ACC112 (cell line): ENCODE measurements around the gene CADM1.

Experiments used
- H2AFZ ChIP-seq: fragments of 200-600 bp; sonication (generic); one replicate; pipeline ENCODE4 v1.6.0; 2017; ENCODE audit warnings: antibody characterized with exemption, low read length; ENCODE audit not compliant: unreplicated experiment
- H3K27ac ChIP-seq: fragments of 200-600 bp; sonication (generic); 2 replicates; pipeline ENCODE4 v1.5.1; 2014; ENCODE audit warnings: low read depth, mild to moderate bottlenecking, antibody characterized with exemption, low read length, moderate library complexity
- H3K27me3 ChIP-seq: fragments of 200-600 bp; sonication (generic); 2 replicates; pipeline ENCODE4 v1.6.1; 2014; ENCODE audit warnings: mild to moderate bottlenecking, antibody characterized with exemption, low read length, moderate library complexity, mixed read lengths; ENCODE audit not compliant: insufficient read depth
- H3K36me3 ChIP-seq: fragments of 200-600 bp; sonication (generic); 2 replicates; pipeline ENCODE4 v1.6.1; 2016; ENCODE audit warnings: mild to moderate bottlenecking, antibody characterized with exemption, low read length, moderate library complexity, mixed read lengths; ENCODE audit not compliant: insufficient read depth
- H3K4me1 ChIP-seq: fragments of 200-600 bp; sonication (generic); one replicate; pipeline ENCODE4 v1.6.1; 2016; ENCODE audit warnings: low read length, mixed read lengths; ENCODE audit not compliant: insufficient read depth, unreplicated experiment, control insufficient read depth
- H3K4me3 ChIP-seq: fragments of 200-600 bp; sonication (generic); 2 replicates; pipeline ENCODE4 v1.5.1; 2014; ENCODE audit warnings: mild to moderate bottlenecking, low read depth, low read length
- H3K79me2 ChIP-seq: fragments of 200-600 bp; sonication (generic); one replicate; pipeline ENCODE4 v1.6.0; 2016; ENCODE audit warnings: low read length; ENCODE audit not compliant: control insufficient read depth, unreplicated experiment, insufficient read depth

Gene CADM1

GRCh38 chr11:115447273-115447864 lies 56.8 kb downstream of the CADM1 start:
- Histone ChIP-seq H3K4me1 (no peaks in the 10 kb centered on the region), H3K79me2 (no peaks in the 10 kb centered on the region), H3K4me3 (no peak overlapping the region), H3K27me3 (no peaks in the 10 kb centered on the region), H3K36me3 (no peaks in the 10 kb centered on the region), H3K27ac (no peak overlapping the region), H2AFZ (no peak overlapping the region)

GRCh38 chr11:115446214-115446613 lies 58.0 kb downstream of the CADM1 start:
- no peaks in the 10 kb centered on the region for H3K36me3 ChIP-seq
- no peaks in the 10 kb centered on the region for H3K4me1 ChIP-seq
- no peak overlapping the region for H3K4me3 ChIP-seq
- H3K27ac ChIP-seq, result no peak overlapping the region
- no peak overlapping the region for H2AFZ ChIP-seq
- no peaks in the 10 kb centered on the region for H3K79me2 ChIP-seq
- no peaks in the 10 kb centered on the region for H3K27me3 ChIP-seq

GRCh38 chr11:115444542-115444941 lies 59.7 kb downstream of the CADM1 start:
- Histone ChIP-seq H3K27ac (no peak overlapping the region), H2AFZ (no peak overlapping the region), H3K4me1 (no peaks in the 10 kb centered on the region), H3K36me3 (no peaks in the 10 kb centered on the region), H3K4me3 (no peak overlapping the region), H3K27me3 (no peaks in the 10 kb centered on the region), H3K79me2 (no peaks in the 10 kb centered on the region)

- Histone ChIP-seq H2AFZ (no peak overlapping the region), H3K79me2 (no peaks in the 10 kb centered on the region), H3K27ac (no peak overlapping the region), H3K36me3 (no peaks in the 10 kb centered on the region), H3K4me3 (no peak overlapping the region), H3K27me3 (no peaks in the 10 kb centered on the region), H3K4me1 (no peaks in the 10 kb centered on the region)
Measured at GRCh38 chr11:115439969-115440540, 64.2 kb downstream of the CADM1 start.

GRCh38 chr11:115439385-115439784 lies 64.8 kb downstream of the CADM1 start:
- no peaks in the 10 kb centered on the region for H3K27me3 ChIP-seq

GRCh38 chr11:115437902-115438575 lies 66.2 kb downstream of the CADM1 start:
- no peak overlapping the region for H3K27ac ChIP-seq
- no peaks in the 10 kb centered on the region for H3K79me2 ChIP-seq
- H2AFZ ChIP-seq, result no peak overlapping the region
- H3K27me3 ChIP-seq, result no peaks in the 10 kb centered on the region
- no peaks in the 10 kb centered on the region for H3K36me3 ChIP-seq
- no peak overlapping the region for H3K4me3 ChIP-seq
- H3K4me1 ChIP-seq, result no peaks in the 10 kb centered on the region

More at GRCh38 chr11:115439385-115439784, 64.8 kb downstream of the CADM1 start:
- Histone ChIP-seq H3K4me3 (no peak overlapping the region), H3K36me3 (no peaks in the 10 kb centered on the region), H2AFZ (no peak overlapping the region), H3K27ac (no peak overlapping the region), H3K79me2 (no peaks in the 10 kb centered on the region), H3K4me1 (no peaks in the 10 kb centered on the region)

GRCh38 chr11:115430345-115430744 lies 73.9 kb downstream of the CADM1 start:
- Histone ChIP-seq H3K79me2 (no peaks in the 10 kb centered on the region), H3K27ac (no peak overlapping the region), H3K36me3 (no peaks in the 10 kb centered on the region), H2AFZ (no peak overlapping the region), H3K27me3 (no peaks in the 10 kb centered on the region), H3K4me3 (no peak overlapping the region), H3K4me1 (no peaks in the 10 kb centered on the region)

GRCh38 chr11:115428306-115428705 lies 75.9 kb downstream of the CADM1 start:
- no peak overlapping the region for H3K4me3 ChIP-seq
- H2AFZ ChIP-seq, result no peak overlapping the region
- no peaks in the 10 kb centered on the region for H3K79me2 ChIP-seq
- H3K27ac ChIP-seq, result no peak overlapping the region
- no peaks in the 10 kb centered on the region for H3K4me1 ChIP-seq
- H3K36me3 ChIP-seq, result no peaks in the 10 kb centered on the region
- H3K27me3 ChIP-seq, result no peaks in the 10 kb centered on the region

- Histone ChIP-seq H3K36me3 (no peaks in the 10 kb centered on the region), H3K79me2 (no peaks in the 10 kb centered on the region), H3K4me1 (no peaks in the 10 kb centered on the region), H3K27me3 (no peaks in the 10 kb centered on the region), H3K27ac (no peak overlapping the region), H3K4me3 (no peak overlapping the region), H2AFZ (no peak overlapping the region)
Measured at GRCh38 chr11:115425816-115426215, 78.4 kb downstream of the CADM1 start.

GRCh38 chr11:115425250-115425649 lies 79.0 kb downstream of the CADM1 start:
- Histone ChIP-seq H2AFZ (no peak overlapping the region), H3K27me3 (no peaks in the 10 kb centered on the region), H3K27ac (no peak overlapping the region), H3K36me3 (no peaks in the 10 kb centered on the region), H3K4me3 (no peak overlapping the region), H3K4me1 (no peaks in the 10 kb centered on the region), H3K79me2 (no peaks in the 10 kb centered on the region)
